ENCODE results near the gene GSE1.

Gene GSE1

DNA sequence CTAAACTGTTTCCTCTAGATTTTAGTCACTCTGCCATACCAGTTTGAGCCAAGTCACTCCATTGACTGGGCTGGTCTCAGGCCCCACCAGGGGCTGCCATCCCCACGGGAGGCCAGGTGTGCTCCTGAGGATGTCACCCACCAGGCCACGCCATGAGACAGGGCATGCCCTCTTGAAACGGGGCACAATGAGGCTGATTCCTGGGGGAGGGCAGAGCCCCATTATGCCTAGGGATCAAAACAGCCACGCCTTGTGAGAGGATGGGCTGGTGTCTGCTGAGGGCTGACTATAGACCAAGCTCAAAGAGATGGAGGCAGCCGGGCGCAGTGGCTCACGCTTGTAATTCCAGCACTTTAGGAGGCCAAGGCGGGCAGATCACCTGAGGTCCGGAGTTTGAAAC, 54.1 kb downstream of the GSE1 start:
- H3K27me3 ChIP-seq (replicated peaks; ENCODE audit: control insufficient read depth, insufficient read depth, low read length, poor library complexity, severe bottlenecking): no peaks in the 10 kb centered on the region
- H3K9me3 ChIP-seq (ENCODE audit: control insufficient read depth, low read length): no peaks in the 10 kb centered on the region
- no peak for DNase-seq
- no peaks in the 10 kb centered on the region for H3K4me1 ChIP-seq (ENCODE audit: control insufficient read depth, insufficient read depth, low read length, poor library complexity, severe bottlenecking)
- H3K4me3 ChIP-seq (ENCODE audit: insufficient read depth, low read depth, low read length, poor library complexity, severe bottlenecking): no peak overlapping the region
- no peak overlapping the region for H3K27ac ChIP-seq (ENCODE audit: insufficient read depth, low read length, poor library complexity, severe bottlenecking)
- H3K36me3 ChIP-seq (ENCODE audit: control insufficient read depth, insufficient read depth, low read length): peaks cover 82% of the 10 kb centered on the region

DNA sequence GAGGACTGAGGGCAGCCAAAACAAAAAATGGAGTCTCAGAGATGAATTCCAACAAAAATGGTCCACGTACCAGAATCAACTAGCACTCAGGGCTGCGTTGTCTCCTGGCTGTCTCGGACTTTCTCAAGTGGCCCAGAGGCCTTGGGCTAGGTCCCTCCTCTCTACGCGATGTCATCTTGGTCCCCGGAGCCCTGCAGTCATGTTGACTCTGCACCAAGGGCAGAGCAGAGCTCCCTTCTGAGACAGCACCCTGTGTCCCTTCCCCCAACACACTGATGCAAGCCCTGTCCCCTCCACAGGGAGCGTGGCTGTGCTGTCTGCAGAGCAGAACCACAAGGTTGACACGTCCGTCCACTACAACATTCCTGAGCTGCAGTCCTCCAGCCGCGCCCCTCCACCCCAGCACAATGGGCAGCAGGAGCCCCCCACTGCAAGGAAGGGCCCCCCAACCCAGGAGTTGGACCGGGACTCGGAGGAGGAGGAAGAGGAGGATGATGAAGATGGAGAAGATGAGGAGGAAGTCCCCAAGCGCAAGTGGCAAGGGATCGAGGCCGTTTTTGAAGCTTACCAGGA, 54.8 kb downstream of the GSE1 start:
- no peak overlapping the region for H3K27ac ChIP-seq (ENCODE audit: insufficient read depth, low read length, poor library complexity, severe bottlenecking)
- no peak overlapping the region for H3K4me3 ChIP-seq (ENCODE audit: insufficient read depth, low read depth, low read length, poor library complexity, severe bottlenecking)
- DNase-seq: no peak
- no peaks in the 10 kb centered on the region for H3K27me3 ChIP-seq (replicated peaks; ENCODE audit: control insufficient read depth, insufficient read depth, low read length, poor library complexity, severe bottlenecking)
- no peaks in the 10 kb centered on the region for H3K4me1 ChIP-seq (ENCODE audit: control insufficient read depth, insufficient read depth, low read length, poor library complexity, severe bottlenecking)
- H3K36me3 ChIP-seq (ENCODE audit: control insufficient read depth, insufficient read depth, low read length): peaks cover 81% of the 10 kb centered on the region
- H3K9me3 ChIP-seq (ENCODE audit: control insufficient read depth, low read length): no peaks in the 10 kb centered on the region

DNA sequence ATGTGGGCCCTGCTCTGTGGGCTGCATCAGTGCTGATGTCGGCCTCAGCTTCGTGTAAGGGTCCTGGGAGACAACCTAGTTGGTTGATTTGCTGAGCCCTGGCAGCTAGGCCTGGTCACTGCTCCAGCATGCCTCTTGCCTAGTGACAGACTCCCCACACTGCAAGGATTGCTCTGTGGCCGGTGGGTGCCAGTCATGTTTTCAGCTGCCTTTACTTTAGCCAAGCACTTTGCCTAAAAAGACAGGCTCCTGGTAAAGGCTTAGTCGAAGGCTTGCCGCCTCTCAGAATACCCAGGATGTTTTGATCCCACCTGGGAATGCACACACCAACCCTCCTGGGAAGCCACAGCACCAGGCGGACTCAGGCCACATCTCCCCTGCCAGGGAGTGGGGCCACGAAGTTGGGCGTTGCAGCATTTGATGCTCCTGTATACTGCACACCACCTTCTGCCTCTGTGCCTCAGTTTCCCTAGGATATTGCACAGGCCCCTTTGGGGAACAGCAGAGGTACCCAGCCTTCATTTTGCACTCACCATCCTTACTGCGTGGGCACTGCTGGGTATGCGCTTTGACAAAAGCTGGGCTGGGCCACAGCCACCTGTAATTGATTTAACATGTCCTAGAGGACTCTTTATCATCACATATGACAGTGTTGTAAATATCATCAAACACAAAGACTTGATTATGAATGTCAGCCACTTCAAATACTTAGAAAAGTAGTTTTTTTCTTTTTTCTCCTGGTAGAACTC, 55.7 kb downstream of the GSE1 start:
- H3K4me1 ChIP-seq (ENCODE audit: control insufficient read depth, insufficient read depth, low read length, poor library complexity, severe bottlenecking): no peaks in the 10 kb centered on the region
- no peak for DNase-seq
- no peak overlapping the region for H3K27ac ChIP-seq (ENCODE audit: insufficient read depth, low read length, poor library complexity, severe bottlenecking)
- peaks cover 74% of the 10 kb centered on the region for H3K36me3 ChIP-seq (ENCODE audit: control insufficient read depth, insufficient read depth, low read length)
- H3K9me3 ChIP-seq (ENCODE audit: control insufficient read depth, low read length): no peaks in the 10 kb centered on the region
- no peaks in the 10 kb centered on the region for H3K27me3 ChIP-seq (replicated peaks; ENCODE audit: control insufficient read depth, insufficient read depth, low read length, poor library complexity, severe bottlenecking)
- H3K4me3 ChIP-seq (ENCODE audit: insufficient read depth, low read depth, low read length, poor library complexity, severe bottlenecking): no peak overlapping the region

DNA sequence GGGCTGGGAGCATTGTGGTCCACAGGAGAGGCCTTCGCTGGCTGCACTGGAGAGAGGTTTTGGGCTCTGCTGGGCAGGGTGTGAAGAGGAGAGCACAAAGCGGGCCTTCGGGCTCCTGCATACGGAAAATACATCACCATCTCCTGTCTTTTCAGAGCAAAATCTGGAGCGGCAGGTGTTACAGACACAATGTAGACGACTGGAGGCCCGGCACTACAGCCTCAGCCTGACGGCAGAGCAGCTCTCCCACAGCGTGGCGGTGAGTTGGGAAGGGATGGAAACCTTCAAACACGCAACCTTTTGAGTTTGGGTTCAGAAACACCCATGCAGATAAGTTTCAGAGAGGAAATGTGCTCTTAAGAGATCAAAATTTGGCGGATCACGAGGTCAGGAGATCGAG, 57.7 kb downstream of the GSE1 start:
- Histone ChIP-seq H3K4me3 (ENCODE audit: insufficient read depth, low read depth, low read length, poor library complexity, severe bottlenecking) (no peak overlapping the region), H3K9me3 (ENCODE audit: control insufficient read depth, low read length) (no peaks in the 10 kb centered on the region), H3K4me1 (ENCODE audit: control insufficient read depth, insufficient read depth, low read length, poor library complexity, severe bottlenecking) (no peaks in the 10 kb centered on the region), H3K27me3 (replicated peaks; ENCODE audit: control insufficient read depth, insufficient read depth, low read length, poor library complexity, severe bottlenecking) (no peaks in the 10 kb centered on the region), H3K36me3 (ENCODE audit: control insufficient read depth, insufficient read depth, low read length) (peaks cover 69% of the 10 kb centered on the region), H3K27ac (ENCODE audit: insufficient read depth, low read length, poor library complexity, severe bottlenecking) (no peak overlapping the region)
- DNase-seq: no peak

DNA sequence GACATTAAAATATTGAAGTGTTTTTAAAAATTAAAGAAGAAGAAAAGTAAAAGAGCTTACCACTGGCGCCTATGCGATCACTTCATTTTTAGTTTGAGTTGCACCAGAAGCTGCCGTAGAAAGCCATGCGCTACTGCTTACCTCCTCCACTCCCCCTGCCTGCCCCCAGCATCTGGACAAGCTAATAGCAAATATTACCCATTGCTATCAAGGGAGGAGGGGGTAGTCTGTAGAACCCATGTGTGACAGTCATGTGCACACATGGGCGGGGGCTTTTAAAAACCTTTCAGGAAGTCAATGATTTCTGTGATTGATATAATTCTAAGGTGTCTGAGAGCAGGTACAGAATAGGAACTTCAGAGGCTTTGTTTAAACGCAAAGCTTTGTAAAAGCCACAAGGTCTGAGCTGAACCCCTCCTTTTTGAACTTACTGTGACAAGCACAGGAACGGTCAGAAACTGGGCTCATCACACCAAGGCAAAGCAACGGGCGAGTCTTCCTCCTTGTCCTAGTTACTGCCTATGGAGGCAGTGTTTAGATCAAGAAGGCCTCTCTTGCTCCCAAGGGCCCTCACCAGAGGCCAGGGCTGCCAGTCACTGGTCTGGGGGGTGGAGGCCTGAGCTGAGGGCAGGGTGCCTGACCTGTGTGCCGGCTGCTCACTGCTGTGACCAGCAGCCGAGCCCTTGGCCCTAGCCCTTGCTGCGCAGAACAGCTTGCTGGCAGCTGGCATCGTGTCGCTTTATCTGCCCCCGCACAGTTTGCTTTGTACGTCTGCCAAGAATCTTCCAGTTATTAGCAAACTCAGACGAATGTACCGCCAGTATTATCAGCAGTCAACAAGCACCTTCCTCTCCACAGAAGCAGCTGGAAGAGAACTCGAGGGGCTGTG, 60.7 kb downstream of the GSE1 start:
- Histone ChIP-seq H3K36me3 (ENCODE audit: control insufficient read depth, insufficient read depth, low read length) (peaks cover 48% of the 10 kb centered on the region), H3K27ac (ENCODE audit: insufficient read depth, low read length, poor library complexity, severe bottlenecking) (no peak overlapping the region), H3K4me1 (ENCODE audit: control insufficient read depth, insufficient read depth, low read length, poor library complexity, severe bottlenecking) (no peaks in the 10 kb centered on the region), H3K9me3 (ENCODE audit: control insufficient read depth, low read length) (no peaks in the 10 kb centered on the region), H3K27me3 (replicated peaks; ENCODE audit: control insufficient read depth, insufficient read depth, low read length, poor library complexity, severe bottlenecking) (no peaks in the 10 kb centered on the region), H3K4me3 (ENCODE audit: insufficient read depth, low read depth, low read length, poor library complexity, severe bottlenecking) (no peak overlapping the region)
- no peak for DNase-seq

DNA sequence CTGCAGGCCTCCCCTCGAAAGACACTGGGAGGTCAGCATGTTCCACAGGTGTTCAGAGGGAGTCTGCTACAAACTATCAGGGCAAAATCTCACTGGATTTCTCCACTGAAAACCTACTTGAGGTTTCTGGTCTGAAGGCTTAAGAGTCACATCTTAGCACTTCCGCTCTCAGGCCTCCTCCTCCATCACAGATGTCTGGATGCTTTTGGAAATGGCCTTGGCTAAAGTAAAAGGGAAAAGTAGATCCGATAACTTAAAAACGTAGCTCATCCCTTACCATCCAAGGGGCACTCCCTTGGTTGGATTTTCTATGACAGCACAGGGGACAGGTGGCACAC, 61.3 kb downstream of the GSE1 start:
- no peaks in the 10 kb centered on the region for H3K4me1 ChIP-seq (ENCODE audit: control insufficient read depth, insufficient read depth, low read length, poor library complexity, severe bottlenecking)
- H3K9me3 ChIP-seq (ENCODE audit: control insufficient read depth, low read length): no peaks in the 10 kb centered on the region
- H3K27me3 ChIP-seq (replicated peaks; ENCODE audit: control insufficient read depth, insufficient read depth, low read length, poor library complexity, severe bottlenecking): no peaks in the 10 kb centered on the region
- H3K4me3 ChIP-seq (ENCODE audit: insufficient read depth, low read depth, low read length, poor library complexity, severe bottlenecking): no peak overlapping the region
- no peak for DNase-seq
- H3K36me3 ChIP-seq (ENCODE audit: control insufficient read depth, insufficient read depth, low read length): peaks cover 46% of the 10 kb centered on the region
- no peak overlapping the region for H3K27ac ChIP-seq (ENCODE audit: insufficient read depth, low read length, poor library complexity, severe bottlenecking)

DNA sequence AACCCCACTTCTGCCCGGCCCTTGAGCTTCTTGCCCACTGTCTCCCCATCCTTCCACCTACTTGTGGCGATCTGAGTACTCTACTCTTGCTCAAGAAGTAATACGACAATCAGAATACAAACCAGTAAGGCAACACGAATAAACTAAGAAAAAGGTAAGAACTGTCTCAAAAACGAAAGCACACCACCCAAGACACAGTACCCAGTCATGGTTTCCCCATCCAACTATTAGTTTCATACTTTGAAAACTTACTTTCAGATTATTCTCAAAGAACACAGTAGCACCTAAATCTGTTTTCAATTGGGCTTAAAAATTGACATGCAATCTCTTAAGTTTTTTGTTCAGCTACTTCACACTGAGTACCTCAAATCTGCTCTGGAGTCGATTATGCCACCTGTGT, 61.7 kb downstream of the GSE1 start:
- H3K27me3 ChIP-seq (replicated peaks; ENCODE audit: control insufficient read depth, insufficient read depth, low read length, poor library complexity, severe bottlenecking): no peaks in the 10 kb centered on the region
- H3K9me3 ChIP-seq (ENCODE audit: control insufficient read depth, low read length): no peaks in the 10 kb centered on the region
- DNase-seq: no peak
- no peaks in the 10 kb centered on the region for H3K4me1 ChIP-seq (ENCODE audit: control insufficient read depth, insufficient read depth, low read length, poor library complexity, severe bottlenecking)
- H3K4me3 ChIP-seq (ENCODE audit: insufficient read depth, low read depth, low read length, poor library complexity, severe bottlenecking): no peak overlapping the region
- H3K36me3 ChIP-seq (ENCODE audit: control insufficient read depth, insufficient read depth, low read length): peaks cover 41% of the 10 kb centered on the region
- H3K27ac ChIP-seq (ENCODE audit: insufficient read depth, low read length, poor library complexity, severe bottlenecking): no peak overlapping the region

DNA sequence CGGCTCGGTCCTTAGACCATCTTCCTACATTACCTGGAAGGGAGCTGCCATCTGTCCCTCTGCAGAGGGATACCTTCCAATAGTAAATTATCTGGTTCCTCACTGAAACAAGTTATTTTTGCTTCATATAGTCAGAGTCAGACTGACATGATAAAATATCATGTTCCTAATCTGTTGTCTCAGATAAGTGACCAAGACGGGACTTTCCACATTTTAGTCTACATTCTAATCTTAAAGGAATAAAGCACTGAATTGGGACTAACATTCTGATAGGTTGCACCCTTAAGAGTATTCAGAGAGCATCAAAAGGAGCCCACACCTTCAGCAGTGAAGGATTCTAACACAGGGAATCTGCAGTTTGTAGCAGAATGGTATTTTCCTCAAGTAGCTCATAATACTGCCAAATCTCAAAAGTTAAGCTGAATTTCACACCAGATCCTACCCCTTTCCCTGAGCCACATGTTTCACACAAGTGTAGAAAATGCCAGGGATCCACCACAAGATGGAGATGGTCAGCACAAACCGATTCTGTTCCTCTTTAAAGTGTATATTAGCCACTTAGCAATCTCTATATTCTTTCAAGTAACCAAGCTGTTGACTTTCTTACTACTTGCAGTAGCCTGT, 62.2 kb downstream of the GSE1 start:
- H3K27me3 ChIP-seq (replicated peaks; ENCODE audit: control insufficient read depth, insufficient read depth, low read length, poor library complexity, severe bottlenecking): no peaks in the 10 kb centered on the region
- H3K4me1 ChIP-seq (ENCODE audit: control insufficient read depth, insufficient read depth, low read length, poor library complexity, severe bottlenecking): no peaks in the 10 kb centered on the region
- no peak overlapping the region for H3K4me3 ChIP-seq (ENCODE audit: insufficient read depth, low read depth, low read length, poor library complexity, severe bottlenecking)
- no peaks in the 10 kb centered on the region for H3K9me3 ChIP-seq (ENCODE audit: control insufficient read depth, low read length)
- H3K36me3 ChIP-seq (ENCODE audit: control insufficient read depth, insufficient read depth, low read length): peaks cover 37% of the 10 kb centered on the region
- no peak overlapping the region for H3K27ac ChIP-seq (ENCODE audit: insufficient read depth, low read length, poor library complexity, severe bottlenecking)
- DNase-seq: no peak

DNA sequence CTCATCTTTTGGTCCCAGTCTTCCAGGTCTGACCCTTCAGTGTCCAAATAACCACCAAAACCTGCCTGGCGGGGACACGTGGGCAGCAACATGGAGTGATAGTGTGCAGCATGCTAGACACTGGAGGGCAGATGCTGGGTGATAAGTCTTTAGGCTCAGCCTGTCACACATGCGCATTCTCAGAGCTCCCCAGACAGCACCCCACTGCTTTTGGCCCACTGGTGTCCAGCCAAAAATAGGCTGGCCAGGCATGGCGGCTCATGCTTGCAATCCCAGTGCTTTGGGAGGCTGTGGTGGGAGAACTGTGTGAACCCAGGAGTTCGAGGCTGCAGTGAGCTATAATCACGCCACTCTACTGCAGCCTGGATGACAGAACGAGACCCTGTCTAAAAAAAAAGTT, 63.3 kb downstream of the GSE1 start:
- no peaks in the 10 kb centered on the region for H3K9me3 ChIP-seq (ENCODE audit: control insufficient read depth, low read length)
- H3K4me1 ChIP-seq (ENCODE audit: control insufficient read depth, insufficient read depth, low read length, poor library complexity, severe bottlenecking): no peaks in the 10 kb centered on the region
- H3K36me3 ChIP-seq (ENCODE audit: control insufficient read depth, insufficient read depth, low read length): peaks cover 28% of the 10 kb centered on the region
- H3K27ac ChIP-seq (ENCODE audit: insufficient read depth, low read length, poor library complexity, severe bottlenecking): no peak overlapping the region
- DNase-seq: no peak
- no peak overlapping the region for H3K4me3 ChIP-seq (ENCODE audit: insufficient read depth, low read depth, low read length, poor library complexity, severe bottlenecking)
- H3K27me3 ChIP-seq (replicated peaks; ENCODE audit: control insufficient read depth, insufficient read depth, low read length, poor library complexity, severe bottlenecking): no peaks in the 10 kb centered on the region

Data from effector memory CD4-positive, alpha-beta T cell (primary cell).